Activated T-cell treated with anti-CD3 and anti-CD28 coated beads for 24 hours (primary cell): ENCODE data around the gene FBXO5.
A peak's percentile ranks its signal among the peaks of the same experiment; 100 is the strongest.
"Not testable (repeated sequence)": the region's sequence is repeated elsewhere in the genome, so short reads cannot be mapped to it uniquely, and the experiment has no call there.

ENCODE experiments used
- DNase-seq: peaks from one replicate; pipeline ENCODE4 v3.0.0-alpha.2; 2020; ENCODE audit warnings: low read depth

FBXO5 gene

GRCh38 chr6:152986978-152987377 lies 4.1 kb upstream of the FBXO5 start:
- no peak for DNase-seq

- not testable (repeated sequence) for DNase-seq
Observed at GRCh38 chr6:152985300-152985699, 2.5 kb upstream of the FBXO5 start.

- DNase-seq, result no peak
Observed at GRCh38 chr6:152984513-152984872, 1.7 kb upstream of the FBXO5 start.

- peak; percentile 69 for DNase-seq
Observed at GRCh38 chr6:152983637-152984512, 1.0 kb upstream of the FBXO5 start.

GRCh38 chr6:152981989-152982903 lies 595 bp downstream of the FBXO5 start:
- DNase-seq, result no peak

- DNase-seq, result no peak
Observed at GRCh38 chr6:152981219-152981618, 1.6 kb downstream of the FBXO5 start.

GRCh38 chr6:152980656-152981055 lies 2.2 kb downstream of the FBXO5 start:
- DNase-seq, result no peak

GRCh38 chr6:152979116-152979515 lies 3.7 kb downstream of the FBXO5 start:
- DNase-seq, result no peak

- DNase-seq, result no peak
Observed at GRCh38 chr6:152978058-152978457, 4.8 kb downstream of the FBXO5 start.

GRCh38 chr6:152977556-152977955 lies 5.3 kb downstream of the FBXO5 start:
- DNase-seq, result no peak

GRCh38 chr6:152976749-152977148 lies 6.1 kb downstream of the FBXO5 start:
- no peak for DNase-seq

- DNase-seq, result no peak
Observed at GRCh38 chr6:152975204-152975915, 7.5 kb downstream of the FBXO5 start.

- DNase-seq, result no peak
Observed at GRCh38 chr6:152973916-152974315, 8.9 kb downstream of the FBXO5 start.

- no peak for DNase-seq
Observed at GRCh38 chr6:152969688-152970418, 13.0 kb downstream of the FBXO5 start.

- not testable (repeated sequence) for DNase-seq
Observed at GRCh38 chr6:152966168-152966894, 16.5 kb downstream of the FBXO5 start.

GRCh38 chr6:152959333-152959732 lies 23.5 kb downstream of the FBXO5 start:
- no peak for DNase-seq

- DNase-seq, result no peak
Observed at GRCh38 chr6:152957796-152958195, 25.0 kb downstream of the FBXO5 start.

- no peak for DNase-seq
Observed at GRCh38 chr6:152954443-152954842, 28.4 kb downstream of the FBXO5 start.

GRCh38 chr6:152952866-152953509 lies 29.9 kb downstream of the FBXO5 start:
- no peak for DNase-seq

GRCh38 chr6:152952045-152952444 lies 30.8 kb downstream of the FBXO5 start:
- DNase-seq, result no peak
